Ovary (tissue), 9 donors: ENCODE measurements around the gene ATP2C2. TPM values are rescaled to one million over a fixed set of nuclear protein-coding genes. Genes with fewer than 3 reads are reported as not detected.

Experiments
- DNase-seq, 5 donors: peaks; one replicate each; pipeline ENCODE4 v3.0.0-alpha.2; 2019 to 2020
- H3K27ac ChIP-seq, 2 donors: fragments of 200-600 bp; one replicate each; pipeline versions ENCODE4 v1.5.1 to v1.8.0; 2019 to 2022
- H3K27me3 ChIP-seq: fragments of 200-600 bp; one replicate; pipeline ENCODE4 v1.8.0; 2022
- H3K36me3 ChIP-seq: fragments of 200-600 bp; sonication (generic); one replicate; pipeline ENCODE4 v1.5.1; 2019
- H3K4me1 ChIP-seq: one replicate; pipeline ENCODE4 v1.8.1; 2013; ENCODE audit warnings: mild to moderate bottlenecking, moderate library complexity; ENCODE audit not compliant: insufficient read depth
- H3K4me3 ChIP-seq: fragments of 200-600 bp; sonication (generic); one replicate; pipeline ENCODE4 v1.5.1; 2017
- H3K9me3 ChIP-seq, 2 donors: fragments of 200-600 bp in 1 of 2; sonication (generic) in 1 of 2; one replicate each; pipeline versions ENCODE4 v1.5.1 to v1.8.1; 2013 to 2019; ENCODE audit warnings: mild to moderate bottlenecking in 1 of 2, moderate library complexity in 1 of 2
- CTCF ChIP-seq, 3 donors: fragments of 450-650 bp in 2 of 3; fragments of 200-600 bp in 1 of 3; IDR thresholded peaks; one replicate each; pipeline versions ENCODE4 v1.5.1 to v1.8.0; 2016 to 2022; ENCODE audit warnings: antibody characterized with exemption in 3 of 3, mild to moderate bottlenecking in 1 of 3
- EP300 ChIP-seq: sonication (generic); formaldehyde crosslinking; IDR thresholded peaks from one replicate; pipeline ENCODE4 v1.6.1; 2017; ENCODE audit warnings: antibody characterized with exemption
- POLR2A ChIP-seq: fragments of 450-650 bp; IDR thresholded peaks from one replicate; pipeline ENCODE4 v1.6.1; 2017; ENCODE audit warnings: antibody characterized with exemption, mild to moderate bottlenecking, moderate library complexity
- WGBS, 3 donors: extraction: QIAGEN DNeasy Blood & Tissue Kit in 1 of 3; methylation state at CpG; one replicate each; pipeline versions ENCODE4 v1.1.5 to v1.1.7; 2013 to 2017; 5-methylcytosine and 5-hydroxymethylcytosine counted together
- intact Hi-C, 4 donors: fragments of 100-400 bp; cut with DNase I; formaldehyde crosslinking; loops; one replicate each; pipeline versions ENCODE4 v1.11.0 to v1.15.1; 2022 to 2023
- polyA plus RNA-seq, 2 donors: library from polyadenylated mRNA; stranded (reverse); fragments of 200-250 nt in 1 of 2; fragments of 350-450 nt in 1 of 2; fragmentation: Illumina TruSeq in 1 of 2; extraction: RNeasy Lipid Tissue Mini Kit (QIAGEN cat#74804) in 1 of 2; gene quantifications; one replicate each; pipeline ENCODE4 v1.2.3, GENCODE V29; 2013 to 2014
- total RNA-seq, 7 donors: library from RNA; depleted of rRNA in 2 of 7; stranded (reverse); fragments of >200 nt in 2 of 7; fragmentation: NEBNext Ultra II Directional in 3 of 7; extraction: Animal tissue kit (Norgen Biotek cat#: 25700) in 3 of 7; gene quantifications; one replicate each; pipeline versions ENCODE4 v1.1.0 to v1.2.4, GENCODE V29; 2016 to 2023
- donor health status: DM: no; HTN: no; CAD: no; lungs with moderate emphysema.
- donor health status: DM: no; HTN: no; CAD: no.
- donor health status: Bipolar disorder and iron deficiency.
- donor health status: DM: yes; HTN: yes; CAD: no.
- donor health status: DM: no; HTN: no; CAD: no.
- donor health status: DM: yes; HTN: yes; CAD: no.

ATP2C2 gene
- total and polyA plus RNA-seq, 9 donors, result 0.10 to 8.5 (median 1.3) TPM; not detected in 3

DNA sequence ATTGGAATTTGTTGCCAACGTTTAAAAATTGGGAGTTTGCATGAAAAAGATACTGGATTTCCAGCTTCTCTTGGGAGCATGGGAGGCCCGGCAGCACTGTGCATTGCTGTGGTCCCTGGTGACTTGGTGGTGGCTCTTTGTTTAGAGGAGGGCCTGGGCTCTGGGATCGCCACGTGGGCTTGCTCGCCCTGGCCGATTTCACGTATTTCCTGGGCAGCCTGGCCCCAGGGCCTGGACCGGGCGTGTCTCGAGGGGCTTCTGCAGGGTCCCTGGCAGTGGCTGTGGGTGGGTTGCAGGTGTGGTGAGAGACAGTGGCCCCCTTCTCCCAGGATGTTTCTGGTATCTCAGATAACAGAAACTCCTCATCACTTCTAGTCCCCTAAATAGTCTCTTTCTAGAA lies 67.9 kb downstream of the ATP2C2 start:
- Histone ChIP-seq H3K4me1 (no peaks in the 10 kb centered on the region), H3K4me3 (no peak overlapping the region), H3K9me3 (no peaks in the 10 kb centered on the region), H3K27me3 (no peaks in the 10 kb centered on the region), H3K27ac (no peak overlapping the region), H3K36me3 (no peaks in the 10 kb centered on the region)
- intact Hi-C loops, result no loop called here
- DNase-seq, result no peak
- WGBS, 3 donors, result 82 to 85% (median 84%) methylated on average over 10 of the region's 10 CpGs
- TF ChIP-seq CTCF (IDR thresholded peaks at IDR 0.05) (no peak), POLR2A (no peak), EP300 (no peak)

DNA sequence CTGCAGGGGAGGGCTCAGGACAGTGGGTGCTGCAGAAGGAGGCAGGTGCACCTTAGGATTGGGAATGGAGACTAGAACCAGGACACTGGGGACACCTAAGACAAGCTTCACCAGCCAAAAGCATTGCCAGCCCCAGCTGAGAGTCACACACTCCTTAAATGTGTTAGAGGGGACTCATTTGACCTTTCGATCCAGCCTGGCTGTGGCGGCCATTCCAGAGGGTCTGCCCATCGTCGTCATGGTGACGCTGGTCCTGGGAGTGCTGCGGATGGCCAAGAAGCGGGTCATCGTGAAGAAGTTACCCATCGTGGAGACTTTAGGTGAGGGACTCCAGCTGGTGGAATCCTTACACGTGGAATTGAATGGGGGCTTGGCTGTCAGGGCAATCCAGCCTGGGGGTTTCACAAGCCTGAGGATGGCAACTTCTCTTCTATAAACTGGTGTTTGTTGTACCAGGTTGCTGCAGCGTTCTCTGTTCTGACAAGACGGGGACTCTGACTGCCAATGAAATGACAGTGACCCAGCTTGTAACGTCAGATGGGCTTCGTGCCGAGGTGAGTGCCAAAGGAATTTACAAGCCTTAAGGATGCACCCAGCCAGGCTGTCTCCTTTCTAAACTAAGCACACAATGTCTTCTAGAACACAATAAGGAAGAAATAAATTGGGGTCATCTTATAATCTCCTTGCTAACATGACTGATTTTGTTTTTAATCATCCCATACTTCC lies 70.8 kb downstream of the ATP2C2 start:
- 46 to 67% (median 53%) methylated on average over 15 of the region's 15 CpGs for WGBS, 3 donors
- H3K27ac ChIP-seq, result no peak overlapping the region
- intact Hi-C loops, result no loop called here
- no peaks in the 10 kb centered on the region for H3K4me1 ChIP-seq
- no peak for DNase-seq
- TF ChIP-seq CTCF (IDR thresholded peaks at IDR 0.05) (no peak), POLR2A (no peak), EP300 (no peak)
- no peak overlapping the region for H3K4me3 ChIP-seq
- H3K36me3 ChIP-seq, result no peaks in the 10 kb centered on the region
- H3K27me3 ChIP-seq, result no peaks in the 10 kb centered on the region
- H3K9me3 ChIP-seq, result no peaks in the 10 kb centered on the region

- WGBS, 3 donors, result 85 to 86% (median 85%) methylated on average over 19 of the region's 19 CpGs
- H3K4me3 ChIP-seq, result no peak overlapping the region
- intact Hi-C loops, result no loop called here
- no peaks in the 10 kb centered on the region for H3K27me3 ChIP-seq
- no peaks in the 10 kb centered on the region for H3K9me3 ChIP-seq
- no peaks in the 10 kb centered on the region for H3K4me1 ChIP-seq
- TF ChIP-seq CTCF (IDR thresholded peaks at IDR 0.05), result no peak
- H3K36me3 ChIP-seq, result no peaks in the 10 kb centered on the region
- H3K27ac ChIP-seq, result no peak overlapping the region
- DNase-seq, result no peak
Observed at GRCh38 chr16:84442416-84443145, 74.2 kb downstream of the ATP2C2 start.

- Histone ChIP-seq H3K27ac (no peak overlapping the region), H3K4me3 (no peak overlapping the region), H3K27me3 (no peaks in the 10 kb centered on the region), H3K9me3 (no peaks in the 10 kb centered on the region), H3K36me3 (no peaks in the 10 kb centered on the region), H3K4me1 (no peaks in the 10 kb centered on the region)
- intact Hi-C loops, result no loop called here
- no peak for DNase-seq
- WGBS, 3 donors, result 6 to 10% (median 7%) methylated on average over 14 to 15 of the region's 15 CpGs
- TF ChIP-seq CTCF (IDR thresholded peaks at IDR 0.05) (no peak), EP300 (no peak), POLR2A (no peak)
Observed at GRCh38 chr16:84443166-84443802, 74.9 kb downstream of the ATP2C2 start.
